H9 (cell line): ENCODE results near the gene SMAD6. TPM values are rescaled to one million over a fixed set of nuclear protein-coding genes. Genes with fewer than 3 reads are reported as not detected.

Experiments
- DNase-seq: peaks from one replicate; pipeline ENCODE4 v3.0.0-alpha.2; 2017
- H2AFZ ChIP-seq: one replicate; pipeline ENCODE4 v1.6.1; 2013; ENCODE audit warnings: mild to moderate bottlenecking, low read length, control low read depth, moderate library complexity
- H2AK5ac ChIP-seq: 2 replicates; pipeline ENCODE4 v1.6.1; 2013; ENCODE audit warnings: low read length, control low read depth, mixed read lengths; ENCODE audit not compliant: insufficient read length
- H2BK120ac ChIP-seq: one replicate; pipeline ENCODE4 v1.6.1; 2013; ENCODE audit warnings: low read depth, mild to moderate bottlenecking, low read length, control low read depth, inconsistent platforms; ENCODE audit not compliant: poor library complexity, severe bottlenecking
- H2BK12ac ChIP-seq: 2 replicates; pipeline ENCODE4 v1.6.1; 2013; ENCODE audit warnings: low read length, control low read depth, mixed read lengths, low read depth; ENCODE audit not compliant: insufficient read length
- H2BK15ac ChIP-seq: 2 replicates; pipeline ENCODE4 v1.6.1; 2013; ENCODE audit warnings: low read depth, low read length, control low read depth
- H2BK20ac ChIP-seq: one replicate; pipeline ENCODE4 v1.6.1; 2013; ENCODE audit warnings: low read depth, mild to moderate bottlenecking, low read length, control low read depth, inconsistent platforms; ENCODE audit not compliant: poor library complexity, severe bottlenecking
- H2BK5ac ChIP-seq: 2 replicates; pipeline ENCODE4 v1.6.1; 2013; ENCODE audit warnings: low read length, control low read depth, mixed read lengths; ENCODE audit not compliant: insufficient read length
- H3K14ac ChIP-seq: 2 replicates; pipeline ENCODE4 v1.6.1; 2013; ENCODE audit warnings: low read length, control low read depth; ENCODE audit not compliant: insufficient read depth
- H3K18ac ChIP-seq: 2 replicates; pipeline ENCODE4 v1.6.1; 2013; ENCODE audit warnings: low read depth, mild to moderate bottlenecking, mixed read lengths, low read length, control low read depth; ENCODE audit not compliant: insufficient read length
- H3K23ac ChIP-seq: 2 replicates; pipeline ENCODE4 v1.6.1; 2013; ENCODE audit warnings: low read length, control low read depth, mixed read lengths, low read depth; ENCODE audit not compliant: insufficient read length
- H3K23me2 ChIP-seq: 2 replicates; pipeline ENCODE4 v1.6.1; 2013; ENCODE audit warnings: low read depth, mild to moderate bottlenecking, mixed read lengths, low read length, control low read depth; ENCODE audit not compliant: insufficient read length, poor library complexity, severe bottlenecking
- H3K27ac ChIP-seq: 2 replicates; pipeline ENCODE4 v1.5.1; 2013; ENCODE audit warnings: low read length, control low read depth, mixed read lengths, low read depth; ENCODE audit not compliant: insufficient read length
- H3K27me3 ChIP-seq: 2 replicates; pipeline ENCODE4 v1.6.1; 2013; ENCODE audit warnings: low read length, control low read depth, inconsistent platforms; ENCODE audit not compliant: insufficient read depth
- H3K4ac ChIP-seq: 2 replicates; pipeline ENCODE4 v1.6.1; 2013; ENCODE audit warnings: low read depth, mild to moderate bottlenecking, control low read depth, inconsistent platforms, low read length, moderate library complexity
- H3K4me1 ChIP-seq: 2 replicates; pipeline ENCODE4 v1.6.1; 2013; ENCODE audit warnings: low read length, control low read depth, inconsistent platforms; ENCODE audit not compliant: insufficient read depth
- H3K4me2 ChIP-seq: 2 replicates; pipeline ENCODE4 v1.6.1; 2013; ENCODE audit warnings: low read length, control low read depth, mixed read lengths; ENCODE audit not compliant: insufficient read length, insufficient read depth
- H3K56ac ChIP-seq: 2 replicates; pipeline ENCODE4 v1.6.1; 2013; ENCODE audit warnings: low read depth, mild to moderate bottlenecking, mixed read lengths, low read length, control low read depth; ENCODE audit not compliant: insufficient read length
- H3K79me1 ChIP-seq: 2 replicates; pipeline ENCODE4 v1.6.1; 2013; ENCODE audit warnings: low read depth, mild to moderate bottlenecking, moderate library complexity, low read length, control low read depth, inconsistent platforms; ENCODE audit not compliant: insufficient read depth, poor library complexity, severe bottlenecking
- H3K79me2 ChIP-seq: 2 replicates; pipeline ENCODE4 v1.6.1; 2013; ENCODE audit warnings: low read length, control low read depth, inconsistent platforms; ENCODE audit not compliant: insufficient read depth
- H3K9ac ChIP-seq: 2 replicates; pipeline ENCODE4 v1.6.1; 2013; ENCODE audit warnings: low read length, control low read depth, mixed read lengths; ENCODE audit not compliant: insufficient read length; ENCODE audit errors: extremely low read depth
- H3K9me3 ChIP-seq: one replicate; pipeline ENCODE4 v1.6.1; 2013; ENCODE audit warnings: low read depth, low read length, inconsistent platforms; ENCODE audit not compliant: control insufficient read depth
- H3T11ph ChIP-seq: one replicate; pipeline ENCODE4 v1.6.1; 2013; ENCODE audit warnings: mild to moderate bottlenecking, low read length, control low read depth, inconsistent platforms
- H4K20me1 ChIP-seq: one replicate; pipeline ENCODE4 v1.6.1; 2013; ENCODE audit not compliant: control insufficient read depth, insufficient read length, insufficient read depth
- H4K5ac ChIP-seq: 2 replicates; pipeline ENCODE4 v1.6.1; 2013; ENCODE audit warnings: low read depth, mild to moderate bottlenecking, mixed read lengths, low read length, control low read depth; ENCODE audit not compliant: insufficient read length
- H4K8ac ChIP-seq: replicated peaks from 2 replicates; pipeline ENCODE4 v1.6.1; 2013; ENCODE audit warnings: low read length, control low read depth, mixed read lengths, low read depth; ENCODE audit not compliant: insufficient read length
- H4K91ac ChIP-seq: 2 replicates; pipeline ENCODE4 v1.6.1; 2013; ENCODE audit warnings: low read depth, mild to moderate bottlenecking, moderate library complexity, mixed read lengths, low read length, control low read depth; ENCODE audit not compliant: insufficient read length
- H3K27ac Mint-ChIP-seq, 3 experiments: 2 replicates in 2 of 3; 3 replicates in 1 of 3; pipeline ENCODE4 v1.8.0; 2020 to 2021; ENCODE audit warnings: mixed read lengths in 3 of 3, mild to moderate bottlenecking in 1 of 3, moderate library complexity in 1 of 3
- H3K27me3 Mint-ChIP-seq: 2 replicates; pipeline ENCODE4 v1.8.0; 2021; ENCODE audit warnings: low read depth, mild to moderate bottlenecking, moderate library complexity, mixed read lengths
- H3K36me3 Mint-ChIP-seq, 3 experiments: 2 replicates in 2 of 3; 3 replicates in 1 of 3; pipeline ENCODE4 v1.8.0; 2020 to 2021; ENCODE audit warnings: low read depth in 3 of 3, mixed read lengths in 3 of 3; ENCODE audit not compliant: insufficient read depth in 1 of 3
- H3K4me1 Mint-ChIP-seq, 2 experiments: 2 replicates each; pipeline ENCODE4 v1.8.0; 2020; ENCODE audit warnings: mixed read lengths in 2 of 2
- H3K4me3 Mint-ChIP-seq, 2 experiments: 2 replicates in 1 of 2; 3 replicates in 1 of 2; pipeline ENCODE4 v1.8.0; 2020 to 2021; ENCODE audit warnings: mild to moderate bottlenecking in 2 of 2, mixed read lengths in 2 of 2, moderate library complexity in 1 of 2
- H3K9me3 Mint-ChIP-seq, 2 experiments: 2 replicates in 1 of 2; 3 replicates in 1 of 2; pipeline ENCODE4 v1.8.0; 2020; ENCODE audit warnings: mild to moderate bottlenecking in 2 of 2, mixed read lengths in 2 of 2, moderate library complexity in 1 of 2
- WGBS: extraction: QIAGEN DNeasy Blood & Tissue Kit; methylation state at CpG from one replicate; pipeline ENCODE4 v1.1.7; 2013; ENCODE audit warnings: missing lambda C conversion rate, low lambda C conversion rate, mixed read lengths; ENCODE audit not compliant: insufficient read length; ENCODE audit errors: extremely low coverage; 5-methylcytosine and 5-hydroxymethylcytosine counted together
- total RNA-seq: library from RNA; stranded (reverse); gene quantifications from 2 replicates; pipeline ENCODE4 v1.2.1, GENCODE V29; 2021
- TF ChIP-seq, protein P1 (sequence below): fragments of 200-600 bp; sonication (generic); conservative IDR thresholded peaks from 3 replicates; pipeline ENCODE4 v1.8.0; 2021; ENCODE audit warnings: antibody characterized with exemption, mild to moderate bottlenecking

Gene SMAD6
- total RNA-seq, 1 experiment from 2014 or later = 6.0 TPM

DNA sequence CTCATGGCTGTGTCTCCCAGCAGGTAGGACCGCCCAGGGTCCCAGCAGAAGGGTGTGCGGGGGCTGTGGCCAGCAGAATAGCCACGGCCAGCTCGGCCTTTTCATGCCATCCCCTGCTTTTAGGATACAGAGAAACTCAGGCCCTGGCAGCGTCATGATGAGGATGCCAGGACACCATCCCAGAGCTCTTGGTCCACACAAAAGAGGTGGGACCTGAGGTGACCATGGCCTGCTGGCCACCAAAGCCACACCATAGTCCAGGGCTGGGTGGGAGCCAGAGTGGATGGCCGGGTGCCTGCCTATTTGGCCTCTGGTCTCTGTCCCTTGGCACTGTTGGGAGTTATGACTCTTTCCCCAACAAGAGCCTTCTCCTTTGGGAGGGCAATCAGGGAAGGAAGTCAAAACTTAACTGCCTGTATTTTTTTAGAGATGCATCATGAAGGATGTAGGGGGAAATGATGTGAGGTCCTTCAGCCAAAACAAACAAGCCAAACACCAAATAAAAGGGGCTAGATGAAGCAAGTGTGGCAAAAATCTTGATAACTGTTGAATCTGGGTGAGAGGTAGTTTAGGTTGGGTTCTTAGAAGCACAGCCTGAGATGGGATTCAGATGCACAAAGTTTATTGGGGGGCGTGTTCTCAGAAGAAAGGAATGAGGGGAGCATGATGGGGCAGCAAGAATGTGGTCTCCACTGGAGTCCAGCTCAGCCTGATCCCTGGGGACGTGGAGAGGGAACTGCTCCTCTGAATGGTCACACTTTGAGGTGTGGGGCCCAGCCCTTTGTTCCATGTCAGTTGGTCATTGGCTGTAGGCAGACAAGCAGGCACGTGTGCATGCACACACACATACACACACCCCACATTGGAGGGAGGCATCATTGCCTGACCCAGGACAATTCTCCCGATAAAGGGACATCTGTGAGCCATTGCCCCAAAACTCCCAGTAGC is 33.2 kb downstream of the SMAD6 start:
- no CpG with 5 or more reads among the region's 10 CpGs for WGBS
- Histone ChIP-seq H3K79me2 (0 out of 2 replicates have a peak, but pooled peaks cover 2% of the 10 kb centered on the region), H3K27me3 (no peaks in the 10 kb centered on the region), H3K4me2 (no peak overlapping the region), H4K5ac (no peak overlapping the region), H4K91ac (no peak overlapping the region), H3K14ac (no peak overlapping the region), H4K20me1 (peaks cover 2% of the 10 kb centered on the region), H4K8ac (no peak overlapping the region), H3K23me2 (no peaks in the 10 kb centered on the region), H3K56ac (no peak overlapping the region), H3K9ac (no peak overlapping the region), H2BK20ac (no peak overlapping the region), H2BK5ac (no peak overlapping the region), H3K79me1 (no peaks in the 10 kb centered on the region), H2BK120ac (no peak overlapping the region), H2BK15ac (no peak overlapping the region), H3T11ph (no peak overlapping the region), H2BK12ac (no peak overlapping the region), H3K23ac (no peak overlapping the region), H3K4ac (no peak overlapping the region), H2AFZ (no peak overlapping the region), H3K27ac (no peak overlapping the region), H3K18ac (no peak overlapping the region), H3K9me3 (no peaks in the 10 kb centered on the region), H3K4me1 (peaks cover 3% of the 10 kb centered on the region; the same call in 1 of the 2 replicates), H2AK5ac (no peak overlapping the region)
- H3K9me3 Mint-ChIP-seq = no peaks in the 10 kb centered on the region
- 0 out of 7 replicates have a peak, but pooled peaks cover 0 to 3% (median 0%) of the 10 kb centered on the region in 3 experiments for H3K36me3 Mint-ChIP-seq
- H3K27me3 Mint-ChIP-seq = no peaks in the 10 kb centered on the region
- no peak for DNase-seq
- peaks cover 13 to 26% of the 10 kb centered on the region in 2 experiments for H3K4me1 Mint-ChIP-seq
- no peak overlapping the region for H3K4me3 Mint-ChIP-seq
- H3K27ac Mint-ChIP-seq = no peak overlapping the region
- TF ChIP-seq, protein P1, sequence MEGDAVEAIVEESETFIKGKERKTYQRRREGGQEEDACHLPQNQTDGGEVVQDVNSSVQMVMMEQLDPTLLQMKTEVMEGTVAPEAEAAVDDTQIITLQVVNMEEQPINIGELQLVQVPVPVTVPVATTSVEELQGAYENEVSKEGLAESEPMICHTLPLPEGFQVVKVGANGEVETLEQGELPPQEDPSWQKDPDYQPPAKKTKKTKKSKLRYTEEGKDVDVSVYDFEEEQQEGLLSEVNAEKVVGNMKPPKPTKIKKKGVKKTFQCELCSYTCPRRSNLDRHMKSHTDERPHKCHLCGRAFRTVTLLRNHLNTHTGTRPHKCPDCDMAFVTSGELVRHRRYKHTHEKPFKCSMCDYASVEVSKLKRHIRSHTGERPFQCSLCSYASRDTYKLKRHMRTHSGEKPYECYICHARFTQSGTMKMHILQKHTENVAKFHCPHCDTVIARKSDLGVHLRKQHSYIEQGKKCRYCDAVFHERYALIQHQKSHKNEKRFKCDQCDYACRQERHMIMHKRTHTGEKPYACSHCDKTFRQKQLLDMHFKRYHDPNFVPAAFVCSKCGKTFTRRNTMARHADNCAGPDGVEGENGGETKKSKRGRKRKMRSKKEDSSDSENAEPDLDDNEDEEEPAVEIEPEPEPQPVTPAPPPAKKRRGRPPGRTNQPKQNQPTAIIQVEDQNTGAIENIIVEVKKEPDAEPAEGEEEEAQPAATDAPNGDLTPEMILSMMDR = no peak
